Psoas muscle (tissue), 8 donors: ENCODE data around the gene PLEKHM3. TPM values are rescaled to one million over a fixed set of nuclear protein-coding genes. Genes with fewer than 3 reads are reported as not detected.

Source experiments
- ATAC-seq, 4 donors: fragments of 200-7000 bp; cut with Tn5 transposase; one replicate each; pipeline ENCODE4 v1.9.1; 2020; ENCODE audit warnings: moderate library complexity in 3 of 4, mild to moderate bottlenecking in 2 of 4
- DNase-seq, 2 donors: peaks; one replicate each; pipeline ENCODE4 v3.0.0-alpha.2; 2020
- H3K27ac ChIP-seq: fragments of 200-600 bp; one replicate; pipeline ENCODE4 v1.8.0; 2022
- H3K27me3 ChIP-seq, 3 donors: fragments of 200-600 bp in 1 of 3; one replicate each; pipeline versions ENCODE4 v1.6.1 to v1.8.0; 2013 to 2022; ENCODE audit warnings: low read length in 2 of 3, mild to moderate bottlenecking in 2 of 3, moderate library complexity in 1 of 3; ENCODE audit not compliant: insufficient read depth in 3 of 3
- H3K36me3 ChIP-seq, 2 donors: fragments of 200-600 bp in 1 of 2; one replicate each; pipeline versions ENCODE4 v1.6.1 to v1.8.0; 2013 to 2022; ENCODE audit warnings: low read depth in 1 of 2, mild to moderate bottlenecking in 1 of 2, moderate library complexity in 1 of 2; ENCODE audit not compliant: insufficient read depth in 1 of 2
- H3K4me1 ChIP-seq: fragments of 200-600 bp; one replicate; pipeline ENCODE4 v1.8.0; 2022
- H3K4me3 ChIP-seq: fragments of 200-600 bp; one replicate; pipeline ENCODE4 v1.8.0; 2022; ENCODE audit warnings: mild to moderate bottlenecking
- H3K9me3 ChIP-seq: fragments of 200-600 bp; one replicate; pipeline ENCODE4 v1.8.0; 2022
- whole genome bisulfite sequencing, 3 donors: extraction: QIAGEN DNeasy Blood & Tissue Kit; methylation state at CpG; one replicate each; pipeline versions ENCODE4 v1.1.6 to v1.1.7; 2013; 5-methylcytosine and 5-hydroxymethylcytosine counted together
- intact Hi-C, 2 donors: fragments of 100-400 bp; cut with DNase I; formaldehyde crosslinking; loops; one replicate each; pipeline versions ENCODE4 v1.11.0 to v1.14.2; 2022
- polyA plus RNA-seq, 3 donors: library from polyadenylated mRNA; stranded (reverse); fragments of 200-250 nt; gene quantifications; one replicate each; pipeline ENCODE4 v1.2.3, GENCODE V29; 2013
- total RNA-seq, 4 donors: library from RNA; stranded (reverse); fragmentation: NEBNext Ultra II Directional in 2 of 4; extraction: Animal tissue kit (Norgen Biotek cat#: 25700) in 2 of 4; gene quantifications; one replicate each; pipeline versions ENCODE4 v1.2.1 to v1.2.4, GENCODE V29; 2021 to 2023
- TF ChIP-seq, protein P1 (sequence below): fragments of 200-600 bp; IDR thresholded peaks from one replicate; pipeline ENCODE4 v1.8.0; 2022; ENCODE audit warnings: antibody characterized with exemption
- donor health status: healthy with polysubstance abuse.
- donor health status: DM: no; HTN: no; CAD: no; lungs with moderate emphysema.
- donor health status: Bipolar disorder and iron deficiency.
- donor health status: healthy.
- donor health status: DM: yes; HTN: yes; CAD: no.
- donor health status: DM: no; HTN: no; CAD: no.
- donor health status: DM: no; HTN: no; CAD: no.
- donor health status: DM: yes; HTN: yes; CAD: no.

The PLEKHM3 gene
- total and polyA plus RNA-seq, 7 donors, result 1.1 to 5.7 (median 4.0) TPM

DNA sequence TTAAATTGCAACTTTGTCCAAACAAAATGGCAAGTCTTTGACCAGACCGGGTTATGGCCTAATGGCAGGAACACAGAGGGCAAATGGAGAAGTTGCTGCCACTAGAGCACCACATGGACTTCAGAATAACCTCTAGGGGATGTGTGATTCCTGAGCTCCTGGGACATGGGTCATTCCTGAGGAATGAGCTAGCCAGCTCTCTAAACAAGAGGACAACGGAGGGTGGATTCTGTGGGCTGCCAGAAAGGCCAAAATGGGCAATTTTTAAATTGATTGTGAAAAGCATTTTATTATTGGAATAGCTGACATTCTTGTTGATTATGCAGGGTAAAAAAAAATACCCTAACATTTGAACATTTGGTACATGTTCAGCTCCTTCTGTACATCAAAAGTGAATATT is 145.8 kb downstream of the PLEKHM3 start:
- TF ChIP-seq, protein P1, sequence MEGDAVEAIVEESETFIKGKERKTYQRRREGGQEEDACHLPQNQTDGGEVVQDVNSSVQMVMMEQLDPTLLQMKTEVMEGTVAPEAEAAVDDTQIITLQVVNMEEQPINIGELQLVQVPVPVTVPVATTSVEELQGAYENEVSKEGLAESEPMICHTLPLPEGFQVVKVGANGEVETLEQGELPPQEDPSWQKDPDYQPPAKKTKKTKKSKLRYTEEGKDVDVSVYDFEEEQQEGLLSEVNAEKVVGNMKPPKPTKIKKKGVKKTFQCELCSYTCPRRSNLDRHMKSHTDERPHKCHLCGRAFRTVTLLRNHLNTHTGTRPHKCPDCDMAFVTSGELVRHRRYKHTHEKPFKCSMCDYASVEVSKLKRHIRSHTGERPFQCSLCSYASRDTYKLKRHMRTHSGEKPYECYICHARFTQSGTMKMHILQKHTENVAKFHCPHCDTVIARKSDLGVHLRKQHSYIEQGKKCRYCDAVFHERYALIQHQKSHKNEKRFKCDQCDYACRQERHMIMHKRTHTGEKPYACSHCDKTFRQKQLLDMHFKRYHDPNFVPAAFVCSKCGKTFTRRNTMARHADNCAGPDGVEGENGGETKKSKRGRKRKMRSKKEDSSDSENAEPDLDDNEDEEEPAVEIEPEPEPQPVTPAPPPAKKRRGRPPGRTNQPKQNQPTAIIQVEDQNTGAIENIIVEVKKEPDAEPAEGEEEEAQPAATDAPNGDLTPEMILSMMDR, result no peak
- Histone ChIP-seq H3K9me3 (no peaks in the 10 kb centered on the region), H3K27me3 (no peaks in the 10 kb centered on the region), H3K4me1 (no peaks in the 10 kb centered on the region), H3K36me3 (no peaks in the 10 kb centered on the region), H3K27ac (no peak overlapping the region), H3K4me3 (no peak overlapping the region)
- intact Hi-C loops, result no loop called here
- WGBS, 3 donors, result 43 to 68% (median 52%) methylated on average over 2 of the region's 2 CpGs
- ATAC-seq, result no peak
- no peak for DNase-seq

DNA sequence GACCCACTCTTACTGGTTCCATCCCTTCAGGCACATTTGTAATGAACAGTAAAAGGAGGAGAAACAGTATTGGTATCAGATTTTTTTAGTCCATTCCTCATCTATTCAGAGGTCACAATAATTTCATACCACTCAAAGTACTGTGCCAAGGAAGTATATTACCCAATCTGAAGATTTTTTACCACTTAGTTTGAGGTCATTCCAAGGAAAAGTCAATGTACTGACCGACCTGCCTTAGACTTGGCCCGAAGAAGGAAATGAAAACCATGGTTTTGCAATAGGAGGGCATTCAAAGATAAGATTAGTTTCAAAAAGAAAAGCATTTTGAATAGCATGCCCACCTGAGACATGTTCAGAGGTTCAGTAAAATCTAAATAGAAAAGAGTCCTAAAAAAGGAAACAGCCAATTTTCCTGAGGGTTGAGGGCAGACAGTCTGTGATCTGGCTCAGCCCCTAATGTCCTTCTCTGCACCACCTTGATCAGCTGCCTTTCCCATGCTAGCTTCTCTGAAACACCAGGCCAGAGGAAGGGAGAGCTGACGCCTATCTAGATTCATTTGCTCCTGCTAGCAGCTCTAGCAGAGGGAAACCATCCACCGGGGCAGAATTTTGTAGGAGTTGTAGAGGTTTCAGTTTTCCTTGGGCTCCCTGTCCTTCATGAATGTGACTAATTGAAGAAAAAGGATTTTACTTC is 148.3 kb downstream of the PLEKHM3 start:
- ATAC-seq, result no peak
- H3K9me3 ChIP-seq, result no peaks in the 10 kb centered on the region
- H3K4me3 ChIP-seq, result no peak overlapping the region
- no peak for DNase-seq
- no peaks in the 10 kb centered on the region for H3K27me3 ChIP-seq
- TF ChIP-seq, protein P1, result no peak
- no peaks in the 10 kb centered on the region for H3K4me1 ChIP-seq
- intact Hi-C loops, result no loop called here
- WGBS, 3 donors, result 88 to 89% (median 89%) methylated on average over 4 of the region's 4 CpGs
- no peaks in the 10 kb centered on the region for H3K36me3 ChIP-seq
- no peak overlapping the region for H3K27ac ChIP-seq

DNA sequence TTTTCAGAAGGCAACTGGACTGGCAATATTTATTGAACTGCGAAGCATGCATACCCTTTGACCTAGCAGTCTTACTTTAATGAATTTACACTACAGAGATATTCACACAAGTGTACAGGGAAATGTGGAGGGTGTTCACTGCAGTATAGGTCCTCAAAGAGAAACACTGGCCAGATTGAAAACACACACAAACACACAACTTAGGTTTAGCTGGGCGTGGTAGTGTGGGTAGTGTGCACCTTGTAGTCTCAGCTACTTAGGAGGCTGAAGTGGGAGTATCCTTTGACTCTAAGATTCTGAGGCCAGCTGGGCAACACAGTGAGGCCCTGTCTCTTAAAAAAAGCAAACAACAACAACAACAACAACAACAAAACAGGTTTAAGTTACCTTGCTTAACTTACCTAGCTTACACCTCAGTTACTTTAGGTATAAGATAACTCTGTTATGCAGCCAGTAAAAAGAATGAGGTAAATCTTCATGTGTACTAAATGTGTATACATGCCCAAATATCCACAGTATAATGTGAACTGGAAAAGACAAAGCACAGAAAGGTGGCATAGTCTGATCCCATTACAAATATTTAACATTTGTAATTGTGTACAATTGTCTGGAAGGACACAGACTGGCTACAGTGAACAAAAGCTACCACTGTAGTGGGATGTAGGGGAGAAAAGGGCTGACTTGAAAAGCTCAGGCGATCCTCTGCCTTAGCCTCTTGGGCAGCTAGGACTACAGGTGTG is 149.7 kb downstream of the PLEKHM3 start:
- no peak overlapping the region for H3K27ac ChIP-seq
- no peaks in the 10 kb centered on the region for H3K4me1 ChIP-seq
- intact Hi-C loops, result no loop called here
- DNase-seq (no peak), ATAC-seq (no peak)
- TF ChIP-seq, protein P1, result no peak
- H3K27me3 ChIP-seq, result no peaks in the 10 kb centered on the region
- no peaks in the 10 kb centered on the region for H3K36me3 ChIP-seq
- WGBS, 3 donors, result 97 to 100% (median 98%) methylated on average over 3 of the region's 3 CpGs
- no peak overlapping the region for H3K4me3 ChIP-seq
- no peaks in the 10 kb centered on the region for H3K9me3 ChIP-seq

DNA sequence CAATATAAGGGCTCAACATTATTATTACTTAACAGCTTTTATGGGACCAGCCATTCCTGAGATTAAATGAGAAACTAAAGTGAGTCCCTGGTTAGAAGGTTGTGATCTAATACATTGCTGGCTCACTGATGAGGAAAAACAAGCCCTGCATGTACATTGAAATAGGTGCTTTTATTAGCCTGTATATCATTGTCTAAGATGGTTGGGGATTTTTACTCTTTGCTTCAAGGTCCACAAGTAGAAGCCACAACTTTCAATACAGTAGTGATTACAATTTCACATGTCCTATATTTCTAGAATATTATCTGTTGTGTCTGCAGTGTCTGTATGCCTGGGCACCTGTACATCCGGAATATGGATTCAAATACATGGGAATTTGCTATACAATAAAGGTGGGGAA is 151.5 kb downstream of the PLEKHM3 start:
- Histone ChIP-seq H3K4me1 (peaks cover 13% of the 10 kb centered on the region), H3K9me3 (no peaks in the 10 kb centered on the region), H3K27ac (no peak overlapping the region), H3K4me3 (no peak overlapping the region), H3K36me3 (no peaks in the 10 kb centered on the region), H3K27me3 (no peaks in the 10 kb centered on the region)
- intact Hi-C loops, result no loop called here
- ATAC-seq (no peak), DNase-seq (no peak)
- 94 to 100% (median 98%) methylated on average over 1 of the region's 1 CpG for WGBS, 3 donors
- TF ChIP-seq, protein P1, result no peak
